GM23338 (cell line): ENCODE measurements around the gene SEC23A. TPM values are rescaled to one million over a fixed set of nuclear protein-coding genes. Genes with fewer than 3 reads are reported as not detected.

ENCODE experiments used
- ATAC-seq: fragments of 200-7000 bp; cut with Tn5 transposase; 3 replicates; pipeline ENCODE4 v1.9.1; 2020
- DNase-seq: peaks from one replicate; pipeline ENCODE4 v3.0.0-alpha.2; 2015; ENCODE audit warnings: low spot score
- H2AFZ ChIP-seq: fragments of 200-600 bp; sonication (generic); 2 replicates; pipeline ENCODE4 v1.8.0; 2016; ENCODE audit warnings: antibody characterized with exemption, mild to moderate bottlenecking, moderate library complexity
- H3F3A ChIP-seq: fragments of 200-600 bp; sonication (generic); replicated peaks from 2 replicates; pipeline ENCODE4 v1.8.0; 2017; ENCODE audit warnings: antibody characterized with exemption, mixed run types, low read depth
- H3K27ac ChIP-seq: fragments of 200-600 bp; sonication (generic); 2 replicates; pipeline ENCODE4 v1.6.1; 2016; ENCODE audit warnings: low read depth
- H3K27me3 ChIP-seq: fragments of 200-600 bp; sonication (generic); 2 replicates; pipeline ENCODE4 v1.8.0; 2016; ENCODE audit warnings: mild to moderate bottlenecking, mixed run types, moderate library complexity; ENCODE audit not compliant: insufficient read depth
- H3K36me3 ChIP-seq: fragments of 200-600 bp; sonication (generic); 2 replicates; pipeline ENCODE4 v1.8.0; 2016; ENCODE audit warnings: mild to moderate bottlenecking; ENCODE audit not compliant: insufficient read depth
- H3K4me1 ChIP-seq: fragments of 200-600 bp; sonication (generic); 2 replicates; pipeline ENCODE4 v1.8.0; 2016; ENCODE audit warnings: mild to moderate bottlenecking, moderate library complexity; ENCODE audit not compliant: insufficient read depth
- H3K4me2 ChIP-seq: fragments of 200-600 bp; sonication (generic); 2 replicates; pipeline ENCODE4 v1.7.1; 2017; ENCODE audit warnings: mixed run types
- H3K4me3 ChIP-seq: fragments of 200-600 bp; sonication (generic); 2 replicates; pipeline ENCODE4 v1.6.1; 2016; ENCODE audit warnings: mixed run types
- H3K79me2 ChIP-seq: fragments of 200-600 bp; sonication (generic); replicated peaks from 2 replicates; pipeline ENCODE4 v1.8.0; 2017; ENCODE audit warnings: mild to moderate bottlenecking; ENCODE audit not compliant: insufficient read depth
- H3K9me2 ChIP-seq: fragments of 200-600 bp; sonication (generic); 2 replicates; pipeline ENCODE4 v1.8.0; 2017; ENCODE audit not compliant: insufficient read depth
- H4K20me1 ChIP-seq: fragments of 200-600 bp; sonication (generic); replicated peaks from 2 replicates; pipeline ENCODE4 v1.8.0; 2017; ENCODE audit warnings: mild to moderate bottlenecking; ENCODE audit not compliant: insufficient read depth
- H3K27ac Mint-ChIP-seq: 2 replicates; pipeline ENCODE4 v1.8.0; 2020; ENCODE audit warnings: inconsistent platforms, mild to moderate bottlenecking, moderate library complexity, mixed read lengths
- H3K27me3 Mint-ChIP-seq: 3 replicates; pipeline ENCODE4 v1.8.0; 2022; ENCODE audit warnings: low read depth, mild to moderate bottlenecking, moderate library complexity, mixed read lengths, inconsistent platforms; ENCODE audit not compliant: insufficient read depth, poor library complexity
- H3K36me3 Mint-ChIP-seq: 3 replicates; pipeline ENCODE4 v1.8.0; 2021; ENCODE audit warnings: low read depth, mild to moderate bottlenecking, inconsistent platforms, moderate library complexity, mixed read lengths
- H3K4me1 Mint-ChIP-seq: 3 replicates; pipeline ENCODE4 v1.8.0; 2020; ENCODE audit warnings: mild to moderate bottlenecking, inconsistent platforms, mixed read lengths
- H3K4me3 Mint-ChIP-seq: 3 replicates; pipeline ENCODE4 v1.8.0; 2021; ENCODE audit warnings: moderate library complexity, mild to moderate bottlenecking, inconsistent platforms, mixed read lengths
- H3K9me3 Mint-ChIP-seq: 3 replicates; pipeline ENCODE4 v1.8.0; 2020; ENCODE audit warnings: moderate library complexity, mild to moderate bottlenecking, inconsistent platforms, mixed read lengths
- CREB1 ChIP-seq: fragments of 250-450 bp; sonication (Bioruptor Pico); IDR thresholded peaks from 2 replicates; pipeline ENCODE4 v1.5.0; 2020; ENCODE audit warnings: low read depth, mild to moderate bottlenecking, moderate library complexity
- ETS1 ChIP-seq: IDR thresholded peaks from 2 replicates; pipeline ENCODE4 v1.6.1; 2016; ENCODE audit warnings: antibody characterized with exemption
- EZH2 ChIP-seq: fragments of 200-600 bp; sonication (generic); IDR thresholded peaks from one replicate; pipeline ENCODE4 v1.8.0; 2017; ENCODE audit warnings: antibody characterized with exemption, mild to moderate bottlenecking, low read depth; ENCODE audit not compliant: unreplicated experiment
- EZH2phosphoT487 ChIP-seq: fragments of 200-600 bp; sonication (generic); IDR thresholded peaks from one replicate; pipeline ENCODE4 v1.8.1; 2018; ENCODE audit warnings: antibody characterized with exemption; ENCODE audit not compliant: unreplicated experiment
- JUNB ChIP-seq: IDR thresholded peaks from one replicate; pipeline ENCODE4 v1.6.1; 2016; ENCODE audit warnings: antibody characterized with exemption; ENCODE audit not compliant: unreplicated experiment
- NANOG ChIP-seq: IDR thresholded peaks from 2 replicates; pipeline ENCODE4 v1.6.1; 2016; ENCODE audit warnings: antibody characterized with exemption, borderline replicate concordance
- POLR2AphosphoS5 ChIP-seq: IDR thresholded peaks from 2 replicates; pipeline ENCODE4 v1.6.1; 2016; ENCODE audit warnings: antibody characterized with exemption, low read depth
- REST ChIP-seq: IDR thresholded peaks from one replicate; pipeline ENCODE4 v1.6.1; 2018; ENCODE audit warnings: antibody characterized with exemption; ENCODE audit not compliant: unreplicated experiment
- STAT1 ChIP-seq: IDR thresholded peaks from one replicate; pipeline ENCODE4 v1.6.1; 2016; ENCODE audit warnings: antibody characterized with exemption; ENCODE audit not compliant: unreplicated experiment
- ZNF114 ChIP-seq: fragments of 250-450 bp; sonication (Bioruptor Pico); IDR thresholded peaks from 2 replicates; pipeline ENCODE4 v1.5.0; 2020; ENCODE audit warnings: mild to moderate bottlenecking, moderate library complexity
- ZNF331 ChIP-seq: fragments of 250-450 bp; sonication (Bioruptor Pico); IDR thresholded peaks from 2 replicates; pipeline ENCODE4 v1.5.0; 2020; ENCODE audit warnings: low read depth, mild to moderate bottlenecking, moderate library complexity
- ZNF462 ChIP-seq: fragments of 250-450 bp; sonication (Bioruptor Pico); IDR thresholded peaks from 2 replicates; pipeline ENCODE4 v1.5.0; 2020; ENCODE audit warnings: mild to moderate bottlenecking, moderate library complexity
- polyA plus RNA-seq: library from polyadenylated mRNA; unstranded; fragments of >200 nt; fragmentation: Nextera tagmentation; extraction: Ambion mirVana; gene quantifications from 2 replicates; pipeline ENCODE4 v1.2.1, GENCODE V29; 2016
- total RNA-seq: library from RNA; depleted of rRNA; stranded (reverse); fragments of >200 nt; shearing (Covaris generic); gene quantifications from 2 replicates; pipeline ENCODE4 v1.2.3, GENCODE V29; 2014
- TF ChIP-seq, protein P1 (sequence below), 2 experiments: fragments of 200-600 bp in 1 of 2; sonication (generic) in 1 of 2; conservative IDR thresholded peaks; 2 replicates each; pipeline versions ENCODE4 v1.5.1 to v1.6.1; 2016 to 2017; ENCODE audit warnings: antibody characterized with exemption in 2 of 2, low read depth in 2 of 2, mild to moderate bottlenecking in 2 of 2, moderate library complexity in 1 of 2

The SEC23A gene
- total and polyA plus RNA-seq, 2 experiments from 2014 or later = 22.7 to 89.9 TPM

GRCh38 chr14:39138440-39138839 is 35.4 kb upstream of the SEC23A start:
- TF ChIP-seq CREB1 (CRISPR knock-in tag) = no peak
- TF ChIP-seq JUNB = no peak
- TF ChIP-seq, protein P1, sequence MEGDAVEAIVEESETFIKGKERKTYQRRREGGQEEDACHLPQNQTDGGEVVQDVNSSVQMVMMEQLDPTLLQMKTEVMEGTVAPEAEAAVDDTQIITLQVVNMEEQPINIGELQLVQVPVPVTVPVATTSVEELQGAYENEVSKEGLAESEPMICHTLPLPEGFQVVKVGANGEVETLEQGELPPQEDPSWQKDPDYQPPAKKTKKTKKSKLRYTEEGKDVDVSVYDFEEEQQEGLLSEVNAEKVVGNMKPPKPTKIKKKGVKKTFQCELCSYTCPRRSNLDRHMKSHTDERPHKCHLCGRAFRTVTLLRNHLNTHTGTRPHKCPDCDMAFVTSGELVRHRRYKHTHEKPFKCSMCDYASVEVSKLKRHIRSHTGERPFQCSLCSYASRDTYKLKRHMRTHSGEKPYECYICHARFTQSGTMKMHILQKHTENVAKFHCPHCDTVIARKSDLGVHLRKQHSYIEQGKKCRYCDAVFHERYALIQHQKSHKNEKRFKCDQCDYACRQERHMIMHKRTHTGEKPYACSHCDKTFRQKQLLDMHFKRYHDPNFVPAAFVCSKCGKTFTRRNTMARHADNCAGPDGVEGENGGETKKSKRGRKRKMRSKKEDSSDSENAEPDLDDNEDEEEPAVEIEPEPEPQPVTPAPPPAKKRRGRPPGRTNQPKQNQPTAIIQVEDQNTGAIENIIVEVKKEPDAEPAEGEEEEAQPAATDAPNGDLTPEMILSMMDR (conservative IDR thresholded peaks at IDR 0.05; ENCODE audit: low read depth in 2 of 2) = no peak
- TF ChIP-seq EZH2 = no peak
- TF ChIP-seq STAT1 = no peak
- no peak for TF ChIP-seq NANOG
- no peak for TF ChIP-seq ZNF331 (CRISPR knock-in tag)
- no peak for TF ChIP-seq ETS1
- no peak for TF ChIP-seq EZH2phosphoT487
- no peak for TF ChIP-seq ZNF114 (CRISPR knock-in tag)
- no peak for TF ChIP-seq POLR2AphosphoS5
- no peak for TF ChIP-seq REST
- no peak for TF ChIP-seq ZNF462 (CRISPR knock-in tag)
- Histone ChIP-seq H3K4me2 (no peak overlapping the region), H3F3A (no peaks in the 10 kb centered on the region), H3K4me3 (no peak overlapping the region), H3K9me2 (no peaks in the 10 kb centered on the region), H3K79me2 (no peaks in the 10 kb centered on the region), H2AFZ (no peak overlapping the region), H3K27ac (no peak overlapping the region), H4K20me1 (peaks cover 3% of the 10 kb centered on the region; the same call in 1 of the 2 replicates), H3K4me1 (peaks cover 4% of the 10 kb centered on the region; the same call in 1 of the 2 replicates), H3K36me3 (peaks cover 7% of the 10 kb centered on the region; the same call in 1 of the 2 replicates), H3K27me3 (no peaks in the 10 kb centered on the region)
- ATAC-seq (no peak), DNase-seq (no peak)
- Mint-ChIP-seq H3K4me1 (peaks cover 4% of the 10 kb centered on the region; the same call in 1 of the 3 replicates), H3K4me3 (no peak overlapping the region), H3K9me3 (peaks cover 28% of the 10 kb centered on the region), H3K27ac (no peak overlapping the region), H3K36me3 (peaks cover 76% of the 10 kb centered on the region), H3K27me3 (peaks cover 9% of the 10 kb centered on the region)
